B cell (primary cell): ENCODE results near the gene RABEP1. TPM values are rescaled to one million over a fixed set of nuclear protein-coding genes. Genes with fewer than 3 reads are reported as not detected.
A peak's percentile ranks its signal among the peaks of the same experiment; 100 is the strongest.

Source experiments
- ATAC-seq: fragments of 200-7000 bp; cut with Tn5 transposase; one replicate; pipeline ENCODE4 v1.10.0; 2021; ENCODE audit warnings: low read depth, mild to moderate bottlenecking, moderate number of reproducible peaks, moderate library complexity
- CTCF ChIA-PET: fragments of 350-600 bp; sonication (Branson Sonifier 250); formaldehyde crosslinking; loops from one replicate; lab custom pipeline; 2021; ENCODE audit warnings: antibody characterized with exemption, inconsistent platforms; lab: Charles Lee
- POLR2A ChIA-PET: fragments of 350-600 bp; sonication (Branson Sonifier 250); formaldehyde crosslinking; loops from one replicate; lab custom pipeline; 2021; ENCODE audit warnings: antibody characterized with exemption; lab: Charles Lee
- DNase-seq: peaks from one replicate; pipeline ENCODE4 v3.0.0; 2013
- H2AFZ ChIP-seq: 2 replicates; pipeline ENCODE4 v1.6.1; 2012; ENCODE audit warnings: mild to moderate bottlenecking, low read depth, low read length; ENCODE audit not compliant: insufficient read depth, poor library complexity, severe bottlenecking
- H3K27ac ChIP-seq, 2 donors: 1 replicate in 1 of 2; 2 replicates in 1 of 2; pipeline ENCODE4 v1.5.1; 2012 to 2013; ENCODE audit warnings: low read length in 2 of 2, mild to moderate bottlenecking in 2 of 2, moderate library complexity in 1 of 2
- H3K27me3 ChIP-seq, 4 experiments: fragments of 200-600 bp in 1 of 4; sonication (generic) in 1 of 4; replicated peaks in 1 of 4; 1 replicate in 2 of 4; 2 replicates in 2 of 4; pipeline versions ENCODE4 v1.6.1 to v1.7.0; 2013 to 2016; ENCODE audit warnings: low read length in 3 of 4, mild to moderate bottlenecking in 2 of 4, mixed read lengths in 1 of 4, moderate library complexity in 1 of 4; ENCODE audit not compliant: insufficient read depth in 4 of 4, control insufficient read depth in 3 of 4; ENCODE audit errors: control extremely low read depth in 1 of 4
- H3K36me3 ChIP-seq, 2 experiments: replicated peaks in 1 of 2; 1 replicate in 1 of 2; 2 replicates in 1 of 2; pipeline versions ENCODE4 v1.6.1 to v1.7.1; 2013; ENCODE audit warnings: low read length in 1 of 2; ENCODE audit not compliant: insufficient read depth in 2 of 2, control insufficient read depth in 1 of 2; ENCODE audit errors: control extremely low read depth in 1 of 2, extremely low read depth in 1 of 2
- H3K4me1 ChIP-seq, 2 donors: fragments of 200-600 bp in 1 of 2; sonication (generic) in 1 of 2; 1 replicate in 1 of 2; 2 replicates in 1 of 2; pipeline versions ENCODE4 v1.5.1 to v1.6.1; 2013 to 2017; ENCODE audit warnings: low read length in 2 of 2; ENCODE audit not compliant: control insufficient read depth in 2 of 2, insufficient read depth in 2 of 2
- H3K4me2 ChIP-seq: replicated peaks from 2 replicates; pipeline ENCODE3; 2012; ENCODE audit warnings: mild to moderate bottlenecking, low read depth, low read length; ENCODE audit not compliant: poor library complexity, severe bottlenecking
- H3K4me3 ChIP-seq, 5 experiments: fragments of 200-600 bp in 1 of 5; sonication (generic) in 1 of 5; 1 replicate in 3 of 5; 2 replicates in 2 of 5; pipeline versions ENCODE4 v1.5.1 to v1.7.0; 2011 to 2016; ENCODE audit warnings: low read length in 4 of 5, mild to moderate bottlenecking in 4 of 5, low read depth in 2 of 5, control low read depth in 1 of 5, moderate library complexity in 1 of 5; ENCODE audit not compliant: insufficient read depth in 1 of 5; ENCODE audit errors: control extremely low read depth in 1 of 5, extremely low read depth in 1 of 5
- H3K79me2 ChIP-seq: fragments of 200-600 bp; sonication (generic); one replicate; pipeline ENCODE4 v1.6.0; 2016; ENCODE audit warnings: low read length; ENCODE audit not compliant: control insufficient read depth, insufficient read depth
- H3K9ac ChIP-seq: fragments of 200-600 bp; sonication (generic); 2 replicates; pipeline ENCODE4 v1.6.1; 2017; ENCODE audit warnings: mild to moderate bottlenecking, low read length, moderate library complexity
- H3K9me3 ChIP-seq, 3 donors: one replicate each; pipeline versions ENCODE4 v1.6.1 to v1.7.1; 2013; ENCODE audit warnings: low read length in 2 of 3; ENCODE audit not compliant: control insufficient read depth in 2 of 3, insufficient read depth in 1 of 3; ENCODE audit errors: control extremely low read depth in 1 of 3
- H4K20me1 ChIP-seq: 2 replicates; pipeline ENCODE4 v1.6.0; 2012; ENCODE audit warnings: mild to moderate bottlenecking, low read length; ENCODE audit not compliant: insufficient read depth, control insufficient read depth, poor library complexity, severe bottlenecking
- H3K27ac Mint-ChIP-seq: one replicate; pipeline ENCODE4 v1.8.0; 2021; ENCODE audit warnings: mixed read lengths
- H3K27me3 Mint-ChIP-seq: one replicate; pipeline ENCODE4 v1.8.0; 2021; ENCODE audit warnings: mixed read lengths
- H3K4me1 Mint-ChIP-seq: one replicate; pipeline ENCODE4 v1.8.0; 2021; ENCODE audit warnings: mixed read lengths
- H3K4me3 Mint-ChIP-seq: one replicate; pipeline ENCODE4 v1.8.0; 2021; ENCODE audit warnings: mixed read lengths
- H3K9me3 Mint-ChIP-seq: one replicate; pipeline ENCODE4 v1.8.0; 2022; ENCODE audit warnings: mixed read lengths; ENCODE audit not compliant: insufficient read depth
- CTCF ChIP-seq: fragments of 200-600 bp; IDR thresholded peaks from one replicate; pipeline ENCODE4 v1.8.0; 2022; ENCODE audit warnings: antibody characterized with exemption, mild to moderate bottlenecking
- EZH2 ChIP-seq: IDR thresholded peaks from 2 replicates; pipeline ENCODE4 v1.6.1; 2012; ENCODE audit warnings: borderline replicate concordance, low read depth, mild to moderate bottlenecking, moderate library complexity, low read length; ENCODE audit not compliant: insufficient read depth, poor library complexity, severe bottlenecking
- WGBS: methylation state at CpG from one replicate; pipeline ENCODE4 v1.1.5; 2013; ENCODE audit warnings: missing lambda C conversion rate; ENCODE audit not compliant: insufficient coverage; 5-methylcytosine and 5-hydroxymethylcytosine counted together
- intact Hi-C: fragments of 100-400 bp; cut with micrococcal nuclease; formaldehyde crosslinking; loops from one replicate; pipeline ENCODE4 v1.10.0; 2022
- polyA plus RNA-seq: library from polyadenylated mRNA; depleted of rRNA; stranded (reverse); fragments of >200 nt; gene quantifications from 2 replicates; pipeline ENCODE4 v1.2.3, GENCODE V29; 2012
- total RNA-seq, 2 donors: library from RNA; stranded (reverse); fragments of 120-200 nt in 1 of 2; gene quantifications; 1 replicate in 1 of 2; 2 replicates in 1 of 2; pipeline versions ENCODE4 v1.2.3 to v1.2.4, GENCODE V29; 2013 to 2022

RABEP1 gene
- total and polyA plus RNA-seq, 2 donors (not counting 1 experiment from before 2014, with no cell fraction given): 24.2 to 86.1 TPM

- intact Hi-C loops: no loop called here
- Histone ChIP-seq H3K9ac (no peak overlapping the region), H3K27ac (no peak overlapping the region), H3K36me3 (peaks cover 39 to 87% of the 10 kb centered on the region in 2 experiments), H3K27me3 (no peaks in the 10 kb centered on the region), H3K4me1 (peaks cover 8 to 9% of the 10 kb centered on the region in 2 donors), H3K4me3 (no peak overlapping the region), H3K9me3 (peaks cover 0 to 4% (median 0%) of the 10 kb centered on the region in 3 donors), H4K20me1 (peaks cover 16% of the 10 kb centered on the region), H3K79me2 (peaks cover 4% of the 10 kb centered on the region), H2AFZ (no peak overlapping the region), H3K4me2 (no peak overlapping the region)
- TF ChIP-seq EZH2 (no peak), CTCF (no peak)
- Mint-ChIP-seq H3K9me3 (peaks cover 3% of the 10 kb centered on the region), H3K4me3 (no peak overlapping the region), H3K27ac (no peak overlapping the region), H3K27me3 (no peaks in the 10 kb centered on the region), H3K4me1 (peaks cover 5% of the 10 kb centered on the region)
- DNase-seq (no peak), ATAC-seq (no peak)
- CTCF ChIA-PET: interaction anchor here (0.6 to 2.2 kb wide), 2 partner anchors 143 to 330 kb away, joined by 3 to 8 read pairs; no protein-coding TSS in a partner anchor
- WGBS: 99% methylated on average over 5 of the region's 5 CpGs
- POLR2A ChIA-PET: interaction anchor here (1.1 kb wide), 1 partner anchor 28 kb away, joined by 3 read pairs; the partner anchor contains the start of genes NUP88 and RPAIN
Measured at GRCh38 chr17:5391678-5392077, 109.6 kb downstream of the RABEP1 start.

- peaks cover 22% of the 10 kb centered on the region for H4K20me1 ChIP-seq
- no peaks in the 10 kb centered on the region for H3K4me1 Mint-ChIP-seq
- no peaks in the 10 kb centered on the region for H3K27me3 ChIP-seq
- peaks cover 17 to 85% of the 10 kb centered on the region in 2 experiments for H3K36me3 ChIP-seq
- ATAC-seq: no peak
- H3K9me3 ChIP-seq: peaks cover 0 to 2% (median 0%) of the 10 kb centered on the region in 3 donors
- no peak overlapping the region for H3K9ac ChIP-seq
- no peak overlapping the region for H2AFZ ChIP-seq
- H3K4me1 ChIP-seq: no peaks in the 10 kb centered on the region
- intact Hi-C loops: no loop called here
- no peak overlapping the region for H3K4me3 Mint-ChIP-seq
- ChIA-PET CTCF (no interaction called here), POLR2A (no interaction called here)
- H3K9me3 Mint-ChIP-seq: no peaks in the 10 kb centered on the region
- no peak overlapping the region for H3K4me2 ChIP-seq
- WGBS: no CpG with 5 or more reads among the region's 2 CpGs
- H3K27ac Mint-ChIP-seq: peak overlapping the region; percentile 46
- DNase-seq: no peak
- TF ChIP-seq EZH2 (no peak), CTCF (no peak)
- H3K79me2 ChIP-seq: peaks cover 12% of the 10 kb centered on the region
- no peak overlapping the region for H3K4me3 ChIP-seq
- H3K27ac ChIP-seq: no peak overlapping the region
- no peaks in the 10 kb centered on the region for H3K27me3 Mint-ChIP-seq
Measured at GRCh38 chr17:5396612-5397011, 114.5 kb downstream of the RABEP1 start.
